HFFc6 (cell line): ENCODE measurements around the gene SNX5. TPM values are rescaled to one million over a fixed set of nuclear protein-coding genes. Genes with fewer than 3 reads are reported as not detected.
A peak's percentile ranks its signal among the peaks of the same experiment; 100 is the strongest.

Experiments
- DNase-seq: peaks from one replicate; pipeline ENCODE4 v3.0.0-alpha.2; 2018
- H3K27ac Mint-ChIP-seq: 2 replicates; pipeline ENCODE4 v1.8.0; 2020; ENCODE audit warnings: mild to moderate bottlenecking, mixed read lengths
- H3K27me3 Mint-ChIP-seq: 2 replicates; pipeline ENCODE4 v1.8.0; 2021; ENCODE audit warnings: mild to moderate bottlenecking, moderate library complexity, mixed read lengths; ENCODE audit not compliant: insufficient read depth
- H3K36me3 Mint-ChIP-seq: 2 replicates; pipeline ENCODE4 v1.8.0; 2021; ENCODE audit warnings: low read depth, mixed read lengths
- H3K4me1 Mint-ChIP-seq: 2 replicates; pipeline ENCODE4 v1.8.0; 2020; ENCODE audit warnings: low read depth, mixed read lengths
- H3K4me3 Mint-ChIP-seq: 2 replicates; pipeline ENCODE4 v1.8.0; 2020; ENCODE audit warnings: mild to moderate bottlenecking, moderate library complexity, mixed read lengths
- H3K9me3 Mint-ChIP-seq: 2 replicates; pipeline ENCODE4 v1.8.0; 2020; ENCODE audit warnings: mild to moderate bottlenecking, mixed read lengths
- total RNA-seq, 6 experiments: library from RNA; stranded (reverse); fragmentation: NEBNext Ultra II Directional; extraction: Animal tissue kit (Norgen Biotek cat#: 25700); gene quantifications; 2 replicates in 1 of 6; 3 replicates in 5 of 6; pipeline ENCODE4 v1.2.3, GENCODE V29; 2021
- TF ChIP-seq, protein P1 (sequence below): fragments of 200-600 bp; sonication (generic); IDR thresholded peaks from 2 replicates; pipeline ENCODE4 v1.5.0; 2021; ENCODE audit warnings: antibody characterized with exemption, mild to moderate bottlenecking

Gene SNX5
- total RNA-seq, 6 experiments from 2014 or later = 69.6 to 97.5 (median 81.8) TPM

GRCh38 chr20:17967521-17968365, 851 bp downstream of the SNX5 start:
- peak overlapping the region; percentile 97 for H3K27ac Mint-ChIP-seq
- H3K36me3 Mint-ChIP-seq = peaks cover 51% of the 10 kb centered on the region
- TF ChIP-seq, protein P1, sequence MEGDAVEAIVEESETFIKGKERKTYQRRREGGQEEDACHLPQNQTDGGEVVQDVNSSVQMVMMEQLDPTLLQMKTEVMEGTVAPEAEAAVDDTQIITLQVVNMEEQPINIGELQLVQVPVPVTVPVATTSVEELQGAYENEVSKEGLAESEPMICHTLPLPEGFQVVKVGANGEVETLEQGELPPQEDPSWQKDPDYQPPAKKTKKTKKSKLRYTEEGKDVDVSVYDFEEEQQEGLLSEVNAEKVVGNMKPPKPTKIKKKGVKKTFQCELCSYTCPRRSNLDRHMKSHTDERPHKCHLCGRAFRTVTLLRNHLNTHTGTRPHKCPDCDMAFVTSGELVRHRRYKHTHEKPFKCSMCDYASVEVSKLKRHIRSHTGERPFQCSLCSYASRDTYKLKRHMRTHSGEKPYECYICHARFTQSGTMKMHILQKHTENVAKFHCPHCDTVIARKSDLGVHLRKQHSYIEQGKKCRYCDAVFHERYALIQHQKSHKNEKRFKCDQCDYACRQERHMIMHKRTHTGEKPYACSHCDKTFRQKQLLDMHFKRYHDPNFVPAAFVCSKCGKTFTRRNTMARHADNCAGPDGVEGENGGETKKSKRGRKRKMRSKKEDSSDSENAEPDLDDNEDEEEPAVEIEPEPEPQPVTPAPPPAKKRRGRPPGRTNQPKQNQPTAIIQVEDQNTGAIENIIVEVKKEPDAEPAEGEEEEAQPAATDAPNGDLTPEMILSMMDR = no peak
- H3K4me1 Mint-ChIP-seq = peaks cover 75% of the 10 kb centered on the region
- H3K27me3 Mint-ChIP-seq = peaks cover 4% of the 10 kb centered on the region; the same call in 1 of the 2 replicates
- H3K9me3 Mint-ChIP-seq = no peaks in the 10 kb centered on the region
- DNase-seq = peak; percentile 41
- peak overlapping the region; percentile 91 for H3K4me3 Mint-ChIP-seq

DNA sequence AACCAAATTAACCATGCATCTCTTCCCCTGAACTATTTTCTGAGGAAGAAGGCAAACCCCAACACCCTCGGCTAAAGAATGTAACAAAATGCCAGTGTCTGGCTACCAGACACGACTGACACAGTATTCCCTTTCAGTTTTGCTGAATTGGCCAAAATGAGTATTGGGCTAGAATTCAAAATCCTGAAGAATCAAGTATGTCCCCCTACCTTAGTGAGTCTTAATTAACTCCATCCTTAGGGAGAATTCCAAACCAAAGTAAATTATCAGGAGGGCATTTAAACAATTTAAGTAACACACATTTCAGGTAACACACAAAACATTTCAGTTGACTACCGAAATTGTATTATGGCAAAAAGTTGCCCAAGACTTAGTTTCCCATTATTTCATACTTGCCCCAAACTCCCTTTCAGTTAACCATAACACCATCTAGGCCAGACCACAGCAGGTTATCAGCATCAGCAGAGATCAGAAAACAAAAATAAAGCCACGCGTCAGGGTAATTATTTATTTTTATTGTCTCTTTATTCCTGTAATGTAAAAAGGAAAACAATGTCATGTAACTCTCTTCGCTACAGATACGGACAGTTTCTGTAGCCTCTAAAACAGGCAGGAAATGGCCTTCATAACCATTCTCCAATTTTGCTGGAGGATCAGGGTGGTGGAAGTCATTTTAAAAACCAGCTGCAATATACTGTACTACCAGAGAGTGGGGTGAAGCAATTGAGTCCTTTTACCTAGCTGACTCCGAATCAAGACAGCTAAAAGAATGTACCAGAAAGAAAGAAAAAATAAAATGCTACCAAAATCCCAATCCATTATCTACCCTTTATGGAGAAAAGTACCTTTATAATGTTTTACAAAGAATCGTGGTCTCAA, 1.9 kb downstream of the SNX5 start:
- TF ChIP-seq, protein P1 = peak; percentile 61
- Mint-ChIP-seq H3K9me3 (no peaks in the 10 kb centered on the region), H3K27ac (peak overlapping the region; percentile 97), H3K4me3 (peak overlapping the region; percentile 91), H3K4me1 (peaks cover 75% of the 10 kb centered on the region), H3K36me3 (peaks cover 47% of the 10 kb centered on the region), H3K27me3 (peaks cover 4% of the 10 kb centered on the region; the same call in 1 of the 2 replicates)
- peak; percentile 49 for DNase-seq

DNA sequence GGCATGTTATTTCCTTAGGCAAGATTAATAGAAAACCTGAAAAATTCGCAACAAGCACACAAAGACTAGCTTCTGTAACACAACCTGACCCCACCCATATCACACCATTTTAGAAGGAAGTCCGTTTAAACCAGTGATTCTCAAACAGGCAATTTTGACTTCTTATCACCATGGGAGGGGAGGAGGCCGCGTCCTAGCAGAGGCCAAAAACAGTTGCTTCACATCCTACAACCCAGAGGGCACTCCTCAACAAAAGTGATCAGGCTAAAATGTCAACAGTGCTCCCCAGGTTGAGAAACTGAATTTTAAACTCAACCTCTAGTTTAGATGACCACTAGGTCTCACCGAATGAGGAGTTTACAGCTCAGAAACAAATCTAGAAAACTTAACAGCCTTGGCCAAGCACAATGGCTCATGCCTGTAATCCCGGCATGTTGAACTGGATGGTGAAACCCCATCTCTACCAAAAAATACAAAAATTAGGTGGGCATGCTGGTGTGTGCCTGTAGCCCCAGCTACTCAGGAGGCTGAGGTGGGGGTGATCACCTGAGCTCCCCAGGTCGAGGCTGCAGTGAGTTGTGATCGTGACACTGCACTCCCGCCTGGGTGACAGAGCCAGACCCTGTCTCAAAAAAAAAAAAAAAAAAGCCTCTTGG, 3.4 kb downstream of the SNX5 start:
- H3K36me3 Mint-ChIP-seq = peaks cover 54% of the 10 kb centered on the region
- H3K9me3 Mint-ChIP-seq = no peaks in the 10 kb centered on the region
- TF ChIP-seq, protein P1 = no peak
- peak overlapping the region; percentile 97 for H3K27ac Mint-ChIP-seq
- peaks cover 75% of the 10 kb centered on the region for H3K4me1 Mint-ChIP-seq
- peaks cover 4% of the 10 kb centered on the region; the same call in 1 of the 2 replicates for H3K27me3 Mint-ChIP-seq
- DNase-seq = no peak
- H3K4me3 Mint-ChIP-seq = peak overlapping the region; percentile 91

GRCh38 chr20:17964632-17965031, 4.0 kb downstream of the SNX5 start:
- Mint-ChIP-seq H3K4me3 (peak overlapping the region; percentile 91), H3K9me3 (no peaks in the 10 kb centered on the region), H3K27ac (peak overlapping the region; percentile 88), H3K27me3 (peaks cover 4% of the 10 kb centered on the region; the same call in 1 of the 2 replicates), H3K4me1 (peaks cover 75% of the 10 kb centered on the region), H3K36me3 (peaks cover 54% of the 10 kb centered on the region)
- no peak for DNase-seq
- TF ChIP-seq, protein P1 = no peak

DNA sequence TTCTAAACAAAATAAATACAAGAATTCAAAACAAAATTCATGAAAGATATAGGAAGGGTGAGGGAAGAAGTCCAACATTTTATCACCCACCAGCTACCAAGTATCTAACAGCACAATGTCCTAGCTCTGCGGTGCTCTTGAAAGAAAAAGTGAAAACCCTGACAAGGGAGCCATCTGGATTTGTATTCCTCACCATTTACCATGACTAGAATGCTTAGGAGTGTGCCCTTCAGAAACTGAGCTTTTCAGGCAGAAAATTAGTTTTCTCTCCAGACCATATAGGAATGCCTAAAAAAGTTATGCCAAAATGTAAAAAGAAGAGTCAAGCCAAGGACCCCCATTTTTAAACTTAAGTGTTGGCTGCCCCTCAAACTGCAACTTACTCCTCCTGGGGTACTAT, 4.5 kb downstream of the SNX5 start:
- Mint-ChIP-seq H3K27ac (peak overlapping the region; percentile 88), H3K4me1 (peaks cover 79% of the 10 kb centered on the region), H3K27me3 (peaks cover 4% of the 10 kb centered on the region; the same call in 1 of the 2 replicates), H3K9me3 (no peaks in the 10 kb centered on the region), H3K4me3 (peak overlapping the region; percentile 91), H3K36me3 (peaks cover 54% of the 10 kb centered on the region)
- DNase-seq = no peak
- TF ChIP-seq, protein P1 = no peak
